ENCODE results near the gene PI4K2A.

DNA sequence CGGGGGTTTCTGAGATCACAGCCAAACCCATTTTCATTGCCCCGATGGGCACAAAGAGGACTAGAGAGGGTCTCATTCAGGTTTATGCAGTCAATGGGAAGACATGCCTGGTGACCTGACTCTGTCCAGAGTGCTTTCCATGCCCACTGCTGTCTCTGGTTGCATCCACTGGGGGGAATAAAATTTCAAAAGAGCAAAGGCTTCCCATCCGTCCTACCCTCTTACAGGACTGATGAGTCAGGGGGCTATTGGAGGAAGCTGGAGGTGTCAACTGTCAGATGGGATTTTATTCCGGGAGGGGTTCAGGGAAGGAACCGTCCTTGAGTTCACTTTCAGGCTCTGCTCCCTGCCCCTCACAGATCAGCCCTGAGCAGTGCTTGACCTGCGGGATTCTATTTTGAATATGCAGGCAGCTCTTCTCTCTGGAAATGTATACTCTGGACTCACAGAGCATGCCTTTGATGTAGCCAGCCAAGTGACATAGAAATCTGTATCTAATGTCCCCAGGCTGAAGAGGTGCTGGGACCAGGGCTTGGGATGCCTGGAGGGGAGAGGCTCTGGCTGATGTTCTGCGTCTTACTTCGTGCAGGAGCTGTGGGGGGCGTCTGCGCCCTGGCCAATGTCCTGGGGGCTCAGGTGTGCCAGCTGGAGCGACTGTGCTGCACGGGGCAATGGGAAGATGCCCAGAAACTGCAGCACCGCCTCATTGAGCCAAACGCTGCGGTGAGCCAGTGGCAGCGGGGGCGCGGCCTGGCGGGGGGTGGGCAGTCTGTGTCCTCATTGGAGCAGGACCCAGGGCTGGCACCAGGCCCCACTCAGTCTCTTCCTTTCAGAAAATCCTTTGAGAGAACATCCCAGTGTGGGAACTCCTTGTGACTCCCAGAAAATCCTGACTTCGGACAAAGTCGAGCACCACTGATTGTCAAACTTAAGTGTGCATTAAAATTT, 38.9 kb upstream of the PI4K2A start:
- TF ChIP-seq, protein P1, sequence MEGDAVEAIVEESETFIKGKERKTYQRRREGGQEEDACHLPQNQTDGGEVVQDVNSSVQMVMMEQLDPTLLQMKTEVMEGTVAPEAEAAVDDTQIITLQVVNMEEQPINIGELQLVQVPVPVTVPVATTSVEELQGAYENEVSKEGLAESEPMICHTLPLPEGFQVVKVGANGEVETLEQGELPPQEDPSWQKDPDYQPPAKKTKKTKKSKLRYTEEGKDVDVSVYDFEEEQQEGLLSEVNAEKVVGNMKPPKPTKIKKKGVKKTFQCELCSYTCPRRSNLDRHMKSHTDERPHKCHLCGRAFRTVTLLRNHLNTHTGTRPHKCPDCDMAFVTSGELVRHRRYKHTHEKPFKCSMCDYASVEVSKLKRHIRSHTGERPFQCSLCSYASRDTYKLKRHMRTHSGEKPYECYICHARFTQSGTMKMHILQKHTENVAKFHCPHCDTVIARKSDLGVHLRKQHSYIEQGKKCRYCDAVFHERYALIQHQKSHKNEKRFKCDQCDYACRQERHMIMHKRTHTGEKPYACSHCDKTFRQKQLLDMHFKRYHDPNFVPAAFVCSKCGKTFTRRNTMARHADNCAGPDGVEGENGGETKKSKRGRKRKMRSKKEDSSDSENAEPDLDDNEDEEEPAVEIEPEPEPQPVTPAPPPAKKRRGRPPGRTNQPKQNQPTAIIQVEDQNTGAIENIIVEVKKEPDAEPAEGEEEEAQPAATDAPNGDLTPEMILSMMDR (IDR thresholded peaks at IDR 0.05) = no peak
- TF ChIP-seq POLR2A (IDR thresholded peaks at IDR 0.05) = no peak

Data from right lobe of liver (tissue), 4 donors.